GM23248 (cell line): ENCODE results near the gene VAV2.

Experiments used
- EZH2 ChIP-seq: fragments of 200-600 bp; sonication (generic); IDR thresholded peaks from 2 replicates; pipeline ENCODE4 v1.6.1; 2018; ENCODE audit warnings: antibody characterized with exemption, mild to moderate bottlenecking; ENCODE audit not compliant: insufficient read depth, poor library complexity, severe bottlenecking
- EZH2phosphoT487 ChIP-seq: fragments of 200-600 bp; sonication (generic); IDR thresholded peaks from 2 replicates; pipeline ENCODE4 v1.6.1; 2018; ENCODE audit warnings: antibody characterized with exemption, moderate library complexity, mild to moderate bottlenecking, low read depth; ENCODE audit not compliant: insufficient read depth

DNA sequence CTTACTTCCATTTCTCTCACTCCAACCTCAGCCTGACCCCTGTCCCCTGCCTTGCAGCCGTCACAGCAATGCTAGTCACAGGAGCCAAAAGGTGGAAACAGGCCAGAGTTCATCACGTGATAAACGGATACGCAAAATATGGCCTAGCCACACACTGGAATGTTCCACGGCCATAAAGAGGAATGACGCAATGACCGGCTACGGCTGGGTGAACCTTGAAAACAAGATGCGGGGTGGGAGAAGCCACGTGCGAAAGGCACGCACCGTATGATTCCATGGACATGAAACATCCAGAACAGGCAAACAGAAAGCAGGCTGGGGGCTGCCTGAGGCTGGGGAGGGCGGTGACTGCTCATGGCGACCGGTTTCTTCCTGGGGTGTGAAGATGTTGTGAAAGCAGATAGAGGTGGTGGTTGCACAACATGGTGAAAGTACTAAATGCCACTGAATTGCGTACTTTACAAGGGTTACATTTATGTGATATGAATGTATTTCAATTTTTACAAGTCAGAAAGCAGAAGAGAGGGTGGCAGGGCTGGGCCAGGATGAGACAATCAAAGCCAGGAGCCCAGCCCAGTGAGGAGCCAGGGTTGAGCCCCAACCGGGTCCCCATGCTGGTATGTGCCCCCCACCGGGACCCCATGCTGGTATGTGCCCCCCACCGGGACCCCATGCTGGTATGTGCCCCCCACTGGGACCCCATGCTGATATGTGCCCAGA lies 136.2 kb downstream of the VAV2 start:
- TF ChIP-seq EZH2, result no peak
- no peak for TF ChIP-seq EZH2phosphoT487
